GDM1 (cell line): ENCODE measurements around the gene TTF2.
"Not testable (repeated sequence)": the region's sequence is repeated elsewhere in the genome, so short reads cannot be mapped to it uniquely, and the experiment has no call there.

ENCODE experiments used
- DNase-seq: peaks from one replicate; lab custom pipeline; 2025; lab: John Stamatoyannopoulos, UW

TTF2 gene

DNA sequence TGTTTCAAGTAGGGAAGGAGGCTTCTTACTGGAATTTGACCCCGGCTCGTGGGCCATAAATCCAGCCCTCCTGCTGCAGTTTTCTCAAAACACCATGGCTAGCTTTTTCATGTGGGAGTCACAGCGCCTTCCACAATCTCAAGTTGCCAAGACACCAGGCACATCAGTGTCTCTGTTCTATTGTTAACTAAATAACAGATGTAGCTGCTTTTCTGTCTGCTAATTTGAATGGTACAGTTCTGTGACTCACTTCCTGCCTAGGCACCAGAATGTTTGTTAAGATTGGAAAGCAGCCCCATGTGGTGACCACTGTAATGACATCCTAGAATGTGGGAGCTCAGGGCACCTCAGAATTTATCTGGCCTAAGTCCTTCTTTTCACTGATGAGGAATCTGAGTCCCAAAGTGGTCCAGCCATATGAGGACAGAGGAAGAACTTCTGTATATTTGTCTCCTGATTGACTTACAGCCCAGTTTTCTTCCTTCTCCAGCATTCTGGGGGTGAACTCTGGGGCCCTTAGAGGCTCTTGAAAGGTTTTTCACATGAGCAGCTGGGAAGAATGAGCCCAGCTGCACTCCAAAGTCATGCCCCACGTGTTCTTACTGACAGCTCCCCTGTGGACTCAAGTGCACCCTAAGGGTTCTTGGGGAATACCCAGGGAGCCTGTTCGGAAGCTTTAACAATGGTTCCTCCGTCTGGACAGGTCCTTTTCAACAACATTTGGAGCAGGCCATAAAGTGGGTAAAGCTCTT is 33.9 kb downstream of the TTF2 start:
- DNase-seq: no peak

DNA sequence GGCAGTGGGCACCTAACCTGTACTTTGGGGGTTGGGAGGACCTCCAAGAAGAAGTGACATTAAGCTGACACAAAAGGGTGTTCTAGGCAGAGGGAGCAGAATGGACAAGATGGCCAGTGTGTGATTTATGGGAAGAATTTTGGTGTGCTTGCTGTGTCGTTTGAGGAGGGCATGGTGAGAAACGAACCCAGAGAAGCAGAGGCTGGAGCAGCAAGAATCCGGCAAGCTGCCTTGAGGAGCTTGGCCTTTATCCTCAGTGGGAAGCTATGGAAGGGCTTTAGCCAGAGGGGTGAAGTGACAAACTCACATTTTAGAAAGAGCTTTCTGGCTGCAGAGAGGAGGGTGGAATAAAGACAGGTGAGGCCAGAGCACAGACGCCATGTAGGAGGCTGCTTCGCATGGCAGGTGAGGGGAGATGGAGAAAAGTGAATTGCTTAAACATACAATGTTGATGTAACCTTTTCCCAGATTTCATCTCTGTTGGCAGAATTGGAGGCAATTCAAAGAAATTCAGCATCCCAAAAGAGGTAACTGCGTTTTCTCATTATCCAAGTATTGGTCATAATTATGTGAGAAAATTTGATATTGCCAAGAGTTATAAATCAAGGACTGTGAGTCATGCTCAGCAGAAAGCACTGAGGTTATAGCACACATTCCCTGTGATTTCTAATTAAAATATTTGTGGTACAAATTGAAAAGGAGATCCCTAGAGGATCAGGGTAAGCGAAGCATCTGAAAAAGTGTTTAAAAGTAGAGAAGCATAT is 34.9 kb downstream of the TTF2 start:
- no peak for DNase-seq

DNA sequence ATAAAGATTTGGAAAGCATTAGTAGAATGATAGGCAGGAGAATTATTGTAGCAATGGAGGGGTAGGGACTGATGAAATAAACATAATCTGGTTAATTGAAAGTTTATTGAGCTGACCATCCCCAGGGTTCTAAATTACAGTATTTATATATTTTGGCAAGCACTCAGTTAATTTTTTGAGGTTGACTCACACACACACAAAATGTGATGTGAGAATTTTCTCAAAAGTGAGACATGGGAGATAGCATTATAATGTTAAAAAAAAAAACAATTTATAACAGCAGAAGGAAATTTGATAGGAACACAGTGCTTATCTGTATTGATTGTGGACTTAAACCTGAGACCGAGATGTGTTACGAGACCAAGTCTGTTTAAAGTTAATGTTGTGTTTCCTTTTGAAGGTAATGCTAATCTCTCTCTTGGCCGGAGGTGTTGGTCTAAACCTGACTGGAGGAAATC is 36.9 kb downstream of the TTF2 start:
- DNase-seq: no peak

DNA sequence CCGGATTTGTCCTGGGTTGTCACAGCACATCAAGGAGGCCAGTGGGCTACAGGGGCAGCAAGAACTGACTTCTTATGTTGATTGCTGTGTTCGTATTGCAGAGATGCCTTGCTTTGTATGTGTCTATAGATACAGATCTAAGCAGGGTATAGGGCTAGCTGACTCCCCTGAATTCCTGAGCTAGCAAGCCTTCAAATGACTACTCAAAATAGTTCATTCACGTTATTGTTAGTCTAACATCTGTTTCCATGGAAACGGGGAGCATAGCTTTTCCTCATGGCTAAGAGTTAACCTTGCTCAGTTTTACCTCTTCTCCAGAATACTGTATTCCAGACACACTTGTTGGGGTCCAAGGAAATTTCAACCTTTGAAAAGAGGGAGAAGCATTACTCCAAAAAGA is 37.3 kb downstream of the TTF2 start:
- DNase-seq: no peak

DNA sequence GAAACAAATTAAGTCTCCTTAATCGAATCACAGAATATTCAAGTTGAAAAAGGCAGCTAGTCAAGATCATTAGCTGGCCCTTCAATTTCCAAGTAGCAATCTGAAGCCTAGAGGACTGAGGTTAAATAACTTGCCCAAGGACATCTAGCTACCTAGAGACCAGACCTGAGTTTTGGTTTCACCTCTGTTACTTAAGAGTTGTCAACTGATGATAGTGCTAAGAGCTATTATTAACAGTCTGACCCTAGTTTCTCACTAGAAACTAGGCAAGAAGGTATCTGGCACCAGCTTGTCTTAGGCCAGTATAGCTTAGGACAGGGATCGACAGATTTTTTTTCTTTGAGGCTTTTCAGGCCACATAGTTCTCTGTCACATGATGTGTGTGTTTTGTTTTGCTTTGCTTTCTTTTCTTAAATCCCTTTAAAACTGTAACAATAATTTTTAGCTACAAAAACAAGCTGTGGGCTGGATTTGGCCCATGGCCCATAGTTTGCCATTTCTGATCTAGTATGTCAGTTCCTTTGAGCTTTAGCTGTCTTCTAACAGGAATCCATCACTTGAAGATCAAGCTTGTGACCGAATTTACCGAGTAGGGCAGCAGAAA is 38.3 kb downstream of the TTF2 start:
- DNase-seq: no peak

DNA sequence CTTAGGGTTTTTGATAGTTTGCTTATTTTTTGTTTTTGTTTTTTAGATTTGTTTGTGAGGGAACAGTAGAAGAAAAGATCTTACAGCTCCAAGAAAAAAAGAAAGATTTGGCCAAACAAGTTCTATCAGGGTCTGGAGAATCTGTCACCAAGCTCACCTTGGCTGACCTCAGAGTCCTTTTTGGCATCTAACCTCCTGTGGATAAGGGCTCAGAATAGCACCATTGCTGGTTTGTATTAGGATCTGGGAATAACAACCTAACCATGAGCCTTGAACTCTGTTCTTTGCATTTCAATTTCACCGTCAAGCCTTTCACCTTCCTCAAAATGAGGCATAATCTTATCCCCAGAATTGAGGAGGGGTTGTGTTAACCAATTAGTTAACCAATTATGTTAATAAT is 41.2 kb downstream of the TTF2 start:
- DNase-seq: no peak

DNA sequence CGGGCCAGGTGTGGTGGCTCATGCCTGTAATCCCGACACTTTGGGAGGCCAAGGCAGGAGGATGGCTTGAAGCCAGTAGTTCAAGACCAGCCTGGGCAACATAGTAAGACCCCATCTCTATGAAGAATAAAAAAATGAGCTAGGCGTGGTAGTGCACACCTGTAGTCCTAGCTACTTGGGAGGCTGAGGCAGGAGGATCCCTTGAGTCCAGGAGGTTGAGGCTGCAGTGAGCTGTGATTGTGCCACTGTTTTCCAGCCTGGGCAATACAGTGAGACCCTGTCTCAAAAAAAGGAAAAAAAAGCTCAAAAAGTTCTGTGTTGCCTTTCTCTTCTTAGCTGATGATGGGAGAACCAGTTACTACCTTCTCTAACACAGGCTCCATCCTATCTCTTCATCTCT is 41.7 kb downstream of the TTF2 start:
- DNase-seq: not testable (repeated sequence)

DNA sequence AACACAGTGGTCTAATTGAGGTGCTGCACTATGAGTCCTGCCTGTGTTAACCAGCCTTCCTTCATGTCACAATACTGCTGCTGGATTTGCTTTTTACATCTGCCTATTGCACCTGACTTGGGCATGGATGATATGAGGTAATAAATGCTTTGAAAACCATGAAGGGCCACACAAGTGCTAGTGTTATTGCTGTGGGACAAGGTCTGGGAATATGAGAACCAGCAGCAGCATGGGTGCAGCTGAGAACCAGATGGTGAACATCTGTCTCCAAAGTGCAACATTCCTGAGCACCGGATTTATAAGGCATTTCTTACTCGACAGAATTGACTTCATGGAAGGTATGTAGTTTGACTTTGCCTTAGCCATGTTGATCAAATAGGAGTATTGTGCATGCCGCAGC is 44.9 kb downstream of the TTF2 start:
- DNase-seq: no peak

DNA sequence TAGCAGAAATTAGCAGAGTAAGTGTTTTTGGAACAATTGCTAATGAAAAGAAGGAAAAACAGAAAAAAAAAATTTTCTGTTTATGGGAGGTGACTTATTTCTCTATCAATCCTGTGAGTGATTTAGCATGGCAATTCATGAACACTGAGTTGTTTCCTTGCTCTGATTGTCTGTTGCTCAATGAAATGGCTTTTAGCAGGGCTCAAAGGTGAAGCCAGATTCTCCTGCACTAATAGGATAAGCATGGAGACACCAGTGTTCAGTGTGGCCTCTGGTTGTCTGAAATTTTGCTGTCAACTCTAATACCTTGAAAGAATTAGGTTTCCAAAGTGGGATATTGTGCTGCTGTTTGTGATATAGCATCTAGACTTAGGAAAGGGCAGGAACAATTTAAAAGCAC is 45.6 kb downstream of the TTF2 start:
- DNase-seq: no peak

DNA sequence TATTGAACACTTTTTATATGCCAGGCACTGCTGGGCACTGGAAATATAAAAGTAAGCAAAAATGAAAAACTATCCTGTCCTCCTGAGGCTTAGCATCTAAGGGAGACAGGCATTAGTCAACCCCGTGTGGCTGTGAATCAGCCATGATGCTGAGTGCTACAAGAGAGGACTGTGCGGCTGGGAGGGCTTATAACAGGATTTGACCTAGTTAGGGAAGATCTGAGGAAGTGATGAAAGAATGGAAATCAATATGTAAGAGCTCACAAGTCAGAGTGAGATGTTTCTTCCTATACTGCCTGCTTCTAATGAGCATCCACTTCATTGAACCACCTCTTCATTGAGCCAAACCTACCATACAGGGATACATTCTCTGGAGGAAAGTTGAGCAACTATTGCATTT is 46.4 kb downstream of the TTF2 start:
- DNase-seq: no peak

DNA sequence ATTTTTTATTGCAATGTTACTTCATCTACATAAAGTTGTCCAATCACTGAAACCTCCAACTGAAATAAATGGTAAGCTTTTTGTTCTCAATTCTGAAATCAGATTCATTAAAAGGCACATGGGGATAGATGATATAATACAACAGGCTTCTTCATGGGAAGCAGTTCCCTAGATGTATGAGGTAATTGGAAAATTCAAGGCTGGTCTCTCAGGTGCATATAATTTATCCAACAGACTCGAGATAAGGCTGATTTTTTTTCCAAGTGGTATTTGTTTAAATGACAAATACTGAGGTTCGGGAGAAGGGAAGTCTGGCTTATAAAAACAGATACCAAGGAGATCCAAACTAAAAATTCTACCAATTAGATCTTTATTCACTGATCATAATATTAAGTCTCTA is 47.2 kb downstream of the TTF2 start:
- no peak for DNase-seq

DNA sequence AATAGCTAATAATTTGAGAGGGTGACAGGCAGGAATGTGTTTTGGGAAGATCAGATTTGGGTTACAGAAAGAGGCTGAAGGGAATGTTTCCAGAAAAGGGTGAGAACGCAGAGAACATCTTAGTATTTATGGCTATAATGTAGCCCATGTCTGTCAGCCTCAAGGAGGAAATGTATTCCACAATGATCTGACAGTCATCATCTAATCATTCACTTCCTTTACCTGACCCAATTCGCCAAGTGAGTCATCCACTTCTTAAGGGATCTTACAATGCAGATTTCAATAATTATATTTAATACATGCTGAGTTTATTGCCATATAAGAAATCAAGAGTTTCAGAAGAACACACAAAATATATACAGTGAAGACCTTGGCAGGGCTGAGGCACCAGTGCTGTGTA is 50.6 kb downstream of the TTF2 start:
- DNase-seq: no peak

DNA sequence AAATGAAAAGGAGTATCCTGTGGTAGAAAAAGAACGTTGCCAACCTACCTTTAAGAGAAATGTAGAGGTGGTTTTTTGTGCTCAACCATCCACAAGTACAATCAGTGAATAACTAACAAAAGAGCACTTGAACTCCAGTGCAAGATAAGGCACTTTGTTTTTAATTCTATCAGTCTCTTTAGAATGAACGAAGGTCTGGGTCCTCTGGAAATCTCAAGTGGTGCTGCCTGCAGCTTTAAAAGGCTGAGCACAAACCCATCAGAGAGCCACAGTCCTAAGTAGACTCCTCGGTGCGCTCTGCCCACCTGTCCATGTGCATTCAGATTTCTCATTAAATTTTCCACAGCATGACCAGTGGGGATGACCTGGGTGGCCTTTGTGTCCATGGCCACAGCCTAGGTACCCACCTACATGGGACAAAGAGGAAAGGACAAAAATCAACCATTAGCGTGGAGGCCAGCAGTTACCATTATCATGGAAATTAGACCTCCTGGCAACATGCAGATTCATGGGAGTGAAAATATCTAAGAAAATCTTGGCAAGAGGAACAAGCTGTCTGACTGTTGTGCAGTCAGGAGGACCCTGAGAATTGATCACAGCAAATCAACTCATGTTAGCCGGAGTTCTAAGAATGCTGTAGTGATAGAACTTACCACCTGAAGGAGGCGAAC is 52.1 kb downstream of the TTF2 start:
- DNase-seq: no peak

DNA sequence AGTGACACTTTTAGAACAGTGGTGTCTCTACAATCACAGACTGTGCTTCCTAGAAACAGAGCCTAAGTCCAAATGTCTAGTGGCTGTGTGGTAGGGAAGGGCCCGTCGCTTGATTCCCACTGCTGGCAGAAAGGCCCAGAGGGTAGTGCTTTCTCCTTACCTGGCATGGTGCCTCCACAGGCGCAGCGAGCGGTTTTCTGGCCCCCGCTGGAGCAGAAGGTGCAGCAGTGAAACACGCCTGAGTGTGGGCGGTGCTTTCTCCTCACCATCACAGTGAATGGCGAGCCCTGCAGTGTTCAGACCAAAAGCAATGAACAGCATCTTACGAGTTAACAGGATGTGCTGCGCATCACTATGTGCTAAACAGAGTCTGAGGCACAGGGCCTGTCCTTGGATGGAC is 53.1 kb downstream of the TTF2 start:
- no peak for DNase-seq

DNA sequence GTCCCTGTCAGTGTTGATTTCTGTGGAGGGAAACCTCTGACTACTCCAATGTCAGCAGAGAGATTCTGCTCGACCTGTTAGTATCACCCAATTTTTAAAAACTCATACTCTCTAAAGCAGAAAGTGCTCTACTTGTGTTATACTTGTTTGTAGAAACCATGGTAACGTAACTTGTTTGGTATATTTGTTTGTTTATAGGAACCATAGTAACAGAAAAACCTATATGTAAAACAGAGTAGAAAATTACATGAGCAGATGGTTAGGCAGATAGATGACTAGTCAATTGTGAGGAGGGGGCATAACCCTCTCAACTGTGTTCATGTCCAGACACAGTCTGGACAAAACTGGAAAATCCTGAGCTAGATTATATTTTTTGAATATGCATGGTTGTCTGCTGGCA is 54.8 kb downstream of the TTF2 start:
- no peak for DNase-seq

DNA sequence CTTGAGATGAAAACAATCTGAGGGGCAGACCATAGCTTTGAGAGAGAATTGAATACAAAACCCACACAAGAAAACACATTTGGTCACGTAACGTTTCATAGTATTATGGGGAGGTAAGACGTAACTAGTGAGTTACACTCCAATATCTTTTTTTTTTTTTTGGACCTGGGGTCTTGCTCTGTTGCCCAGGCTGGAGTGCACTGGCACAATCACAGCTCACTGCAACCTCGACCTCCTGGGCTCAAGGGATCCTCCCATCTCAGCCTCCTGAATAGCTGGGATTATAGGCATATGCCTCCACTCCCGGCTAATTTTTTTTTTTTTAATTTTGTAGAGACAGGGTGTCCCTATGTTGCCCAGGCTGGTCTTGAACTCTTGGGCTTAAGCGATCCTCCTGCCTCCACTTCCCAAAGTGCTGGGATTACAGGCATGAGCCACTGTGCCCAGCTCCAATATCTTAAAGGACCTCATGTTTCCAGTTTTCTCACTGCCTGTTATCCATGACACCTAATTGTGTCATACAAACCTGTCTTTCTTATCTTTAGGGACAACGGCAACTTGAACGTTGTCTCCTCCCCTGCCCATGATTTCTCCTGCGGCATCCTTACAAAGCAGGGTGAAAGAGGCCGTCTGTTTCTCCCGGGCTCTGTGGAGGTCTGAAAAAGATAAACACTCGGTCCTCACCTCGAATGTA is 56.1 kb downstream of the TTF2 start:
- no peak for DNase-seq

DNA sequence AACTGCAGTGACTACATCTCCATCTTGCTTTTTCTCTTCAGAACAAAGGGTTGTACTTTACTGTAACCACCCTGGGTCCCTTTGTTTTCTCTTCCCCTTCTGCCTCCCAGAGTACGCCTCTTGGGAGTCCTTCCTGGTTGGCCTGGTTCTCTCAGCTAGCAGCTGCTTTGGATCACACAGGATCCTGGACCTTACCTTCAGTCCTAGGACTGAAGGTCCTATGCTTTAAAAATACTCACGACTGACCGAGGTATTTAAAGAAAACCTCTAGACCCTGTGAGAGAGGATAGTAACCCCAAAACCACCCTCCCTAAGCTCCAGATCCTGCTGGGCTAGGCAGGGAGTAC is 56.6 kb downstream of the TTF2 start:
- no peak for DNase-seq

DNA sequence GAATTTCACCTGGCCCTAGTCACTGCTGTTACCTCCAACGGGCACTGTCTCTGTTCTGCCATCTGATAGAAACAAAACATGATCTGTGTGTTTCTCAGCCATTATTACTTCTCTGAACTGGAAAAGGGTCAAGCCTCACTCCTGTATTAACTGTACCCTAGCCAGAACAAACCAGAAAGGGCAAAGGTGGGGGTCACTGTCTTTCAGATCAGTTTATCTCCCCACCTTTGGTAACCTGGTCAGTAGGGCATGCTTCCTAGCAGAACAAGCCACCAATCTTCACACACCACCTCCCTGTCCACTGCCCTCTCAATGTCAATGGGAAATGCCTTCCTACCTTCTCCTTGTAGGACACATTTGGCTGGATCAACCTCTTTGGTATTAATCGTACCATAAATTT is 57.6 kb downstream of the TTF2 start:
- no peak for DNase-seq

DNA sequence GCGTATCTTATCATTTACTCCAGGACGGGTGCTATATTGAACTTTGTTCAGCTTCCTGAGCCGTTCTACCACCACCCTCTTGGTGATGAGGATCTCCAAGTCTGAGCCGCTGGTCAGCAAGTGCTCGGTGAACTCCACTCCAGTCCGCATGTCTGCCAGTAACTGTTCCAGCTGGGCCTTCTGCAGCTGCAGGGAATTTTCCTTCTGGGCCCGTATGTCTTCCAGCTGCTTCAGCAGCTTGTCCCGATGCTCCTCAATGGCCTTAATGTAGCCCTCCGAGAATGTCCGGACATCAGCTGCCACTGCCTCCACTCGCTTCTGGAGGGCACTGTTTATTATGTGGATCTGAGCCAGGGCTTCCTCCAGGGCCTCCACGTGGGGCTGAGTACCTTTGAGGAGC is 58.0 kb downstream of the TTF2 start:
- no peak for DNase-seq

DNA sequence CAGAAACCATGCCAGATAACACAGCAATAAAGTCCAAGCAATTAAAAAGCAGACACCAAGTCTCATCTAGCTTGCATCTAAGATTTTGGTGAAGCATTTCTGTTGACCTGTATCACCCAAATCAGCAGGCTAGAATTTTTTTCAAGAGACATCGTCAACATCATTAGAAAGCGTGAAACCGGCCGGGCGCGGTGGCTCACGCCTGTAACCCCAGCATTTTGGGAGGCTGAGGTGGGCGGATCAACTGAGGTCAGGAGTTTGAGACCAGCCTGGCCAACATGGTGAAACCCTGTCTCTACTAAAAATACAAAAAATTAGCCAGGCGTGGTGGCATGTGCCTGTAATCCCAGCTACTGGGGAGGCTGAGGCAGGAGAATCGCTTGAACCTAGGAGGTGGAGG is 59.0 kb downstream of the TTF2 start:
- not testable (repeated sequence) for DNase-seq

DNA sequence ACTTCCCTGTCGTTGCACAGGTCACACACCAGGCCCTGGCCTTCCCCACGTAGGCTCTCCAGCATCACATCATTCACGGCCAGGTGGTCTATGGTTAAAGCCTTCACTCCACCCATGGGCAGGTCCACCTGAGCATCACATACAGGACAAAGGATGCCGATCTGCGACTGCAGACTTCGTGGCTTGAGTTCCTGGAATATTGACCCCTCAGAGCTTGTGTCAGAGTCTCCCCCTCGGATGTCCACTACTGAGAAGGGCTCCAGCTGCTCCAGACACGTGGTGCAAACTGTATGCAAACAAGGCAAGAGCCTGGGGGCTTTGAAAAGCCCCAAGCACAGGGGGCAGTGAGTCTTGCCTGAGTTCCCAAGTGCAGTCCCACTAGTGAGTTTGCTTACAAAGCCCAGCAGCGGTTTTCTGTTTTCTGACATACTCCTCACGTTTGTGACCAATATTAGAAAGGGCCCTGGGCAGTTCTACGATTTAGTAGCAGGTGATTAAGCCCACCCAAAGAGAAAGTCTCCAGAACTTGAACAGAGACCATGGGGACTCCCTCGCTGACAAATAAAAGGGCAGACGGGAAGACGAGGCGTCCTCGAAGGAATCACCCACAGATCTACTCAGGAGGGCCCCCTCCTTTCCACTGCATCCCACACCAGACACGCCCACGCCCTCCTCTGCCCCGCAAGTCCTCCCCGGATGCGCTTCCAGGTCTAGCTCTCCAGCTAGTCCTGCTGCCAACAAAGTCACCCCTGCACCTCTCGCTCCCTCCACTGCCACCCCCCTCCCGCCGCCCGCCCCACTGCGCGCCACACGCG is 60.9 kb downstream of the TTF2 start:
- DNase-seq: no peak
